DOHH2 (cell line): Measurements from ENCODE around the gene CEP131.

Experiments
- H3F3A ChIP-seq: fragments of 200-600 bp; sonication (generic), shearing (Covaris generic); 2 replicates; pipeline ENCODE4 v1.6.0; 2016; ENCODE audit warnings: antibody characterized with exemption, mild to moderate bottlenecking; ENCODE audit not compliant: control insufficient read depth, insufficient read depth
- H3K27ac ChIP-seq: fragments of 200-600 bp; sonication (generic); 2 replicates; pipeline ENCODE4 v1.5.1; 2014; ENCODE audit warnings: low read depth, mild to moderate bottlenecking, low read length, moderate library complexity
- H3K27me3 ChIP-seq: fragments of 200-600 bp; sonication (generic); 2 replicates; pipeline ENCODE4 v1.6.1; 2014; ENCODE audit warnings: mild to moderate bottlenecking, low read length, mixed read lengths; ENCODE audit not compliant: control insufficient read depth
- H3K36me3 ChIP-seq: fragments of 200-600 bp; sonication (generic); 2 replicates; pipeline ENCODE4 v1.6.1; 2014; ENCODE audit warnings: mild to moderate bottlenecking, low read length, moderate library complexity, mixed read lengths; ENCODE audit not compliant: control insufficient read depth
- H3K4me1 ChIP-seq: fragments of 200-600 bp; sonication (generic); 2 replicates; pipeline ENCODE4 v1.6.1; 2014; ENCODE audit warnings: mild to moderate bottlenecking, low read length, mixed read lengths; ENCODE audit not compliant: control insufficient read depth
- H3K4me2 ChIP-seq: fragments of 200-600 bp; sonication (generic); 2 replicates; pipeline ENCODE4 v1.6.0; 2014; ENCODE audit warnings: mild to moderate bottlenecking, low read length, moderate library complexity
- H3K4me3 ChIP-seq: fragments of 200-600 bp; sonication (generic); 2 replicates; pipeline ENCODE4 v1.5.1; 2014; ENCODE audit warnings: mild to moderate bottlenecking, low read length, mixed read lengths
- H3K79me2 ChIP-seq: fragments of 200-600 bp; sonication (generic); 2 replicates; pipeline ENCODE4 v1.6.1; 2014; ENCODE audit warnings: mild to moderate bottlenecking, low read length, mixed read lengths; ENCODE audit not compliant: control insufficient read depth
- H3K9me2 ChIP-seq: fragments of 200-600 bp; sonication (generic); replicated peaks from 2 replicates; pipeline ENCODE4 v1.6.1; 2014; ENCODE audit warnings: mild to moderate bottlenecking, low read length, mixed read lengths; ENCODE audit not compliant: control insufficient read depth
- H3K9me3 ChIP-seq: fragments of 200-600 bp; sonication (generic); 2 replicates; pipeline ENCODE4 v1.6.1; 2014; ENCODE audit warnings: antibody characterized with exemption, low read length, mixed read lengths; ENCODE audit not compliant: control insufficient read depth, insufficient read depth
- H4K20me1 ChIP-seq: fragments of 200-600 bp; sonication (generic); 2 replicates; pipeline ENCODE4 v1.6.0; 2014; ENCODE audit warnings: low read depth, mild to moderate bottlenecking, antibody characterized with exemption, low read length, moderate library complexity; ENCODE audit not compliant: control insufficient read depth, insufficient read depth
- CTCF ChIP-seq: fragments of 200-600 bp; sonication (generic); IDR thresholded peaks from one replicate; pipeline ENCODE4 v1.5.1; 2014; ENCODE audit warnings: antibody characterized with exemption, mild to moderate bottlenecking, low read depth, low read length; ENCODE audit not compliant: poor library complexity, severe bottlenecking
- EZH2phosphoT487 ChIP-seq: fragments of 200-600 bp; sonication (generic); IDR thresholded peaks from 2 replicates; pipeline ENCODE4 v1.6.1; 2017; ENCODE audit warnings: borderline replicate concordance, mild to moderate bottlenecking, antibody characterized with exemption, low read length, moderate library complexity, mixed read lengths

Gene CEP131

DNA sequence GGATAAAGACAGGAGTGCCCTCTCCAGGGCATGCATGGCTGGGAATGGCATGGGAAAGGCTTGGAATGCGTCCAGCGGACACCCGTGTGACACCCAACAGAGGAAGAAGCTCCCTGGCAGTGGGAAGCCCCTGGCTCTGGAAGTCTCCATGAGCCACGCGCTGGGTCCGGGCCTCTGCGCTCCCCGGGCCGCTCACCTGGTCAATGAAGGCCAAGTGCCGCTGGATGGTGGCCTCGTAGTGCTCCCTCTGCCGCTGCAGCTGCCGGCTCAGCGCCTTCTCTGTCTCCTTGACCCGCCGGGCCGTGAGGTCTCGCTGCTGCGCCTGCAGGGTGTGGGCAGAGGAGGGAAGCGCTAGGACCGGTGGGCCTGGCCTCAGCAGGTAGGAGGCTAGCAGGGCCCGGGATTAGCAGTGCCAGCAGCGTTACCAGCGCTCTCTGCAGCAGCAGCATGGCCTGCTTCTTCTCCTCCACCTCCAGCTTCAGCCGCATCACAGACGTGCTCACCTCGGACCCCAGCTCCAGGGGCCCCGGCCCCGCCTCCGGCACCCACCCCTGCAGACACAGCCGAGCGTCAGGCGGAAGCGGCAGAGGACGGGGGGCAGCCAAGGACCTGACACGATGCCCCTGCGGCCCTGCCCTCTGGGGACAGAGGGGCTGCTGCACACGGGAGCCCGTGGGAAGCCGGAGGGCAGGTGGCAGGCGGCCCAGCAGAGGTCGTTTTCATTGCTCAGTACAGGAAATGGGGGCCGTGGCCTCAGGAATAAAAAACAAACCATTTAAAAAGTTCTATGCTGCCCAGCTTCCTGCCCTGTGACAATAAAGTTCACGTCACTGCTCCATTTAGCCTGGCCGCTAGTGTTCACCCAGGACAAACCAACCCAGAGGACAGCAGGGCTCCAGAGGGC is 26.0 kb downstream of the CEP131 start:
- Histone ChIP-seq H3K9me3 (no peaks in the 10 kb centered on the region), H3K27ac (no peak overlapping the region), H3K9me2 (no peaks in the 10 kb centered on the region), H3K4me3 (no peak overlapping the region), H4K20me1 (no peaks in the 10 kb centered on the region), H3K4me1 (peaks cover 6% of the 10 kb centered on the region), H3K4me2 (no peak overlapping the region), H3F3A (no peaks in the 10 kb centered on the region), H3K79me2 (no peaks in the 10 kb centered on the region), H3K36me3 (no peaks in the 10 kb centered on the region), H3K27me3 (no peaks in the 10 kb centered on the region)
- TF ChIP-seq CTCF (no peak), EZH2phosphoT487 (no peak)

DNA sequence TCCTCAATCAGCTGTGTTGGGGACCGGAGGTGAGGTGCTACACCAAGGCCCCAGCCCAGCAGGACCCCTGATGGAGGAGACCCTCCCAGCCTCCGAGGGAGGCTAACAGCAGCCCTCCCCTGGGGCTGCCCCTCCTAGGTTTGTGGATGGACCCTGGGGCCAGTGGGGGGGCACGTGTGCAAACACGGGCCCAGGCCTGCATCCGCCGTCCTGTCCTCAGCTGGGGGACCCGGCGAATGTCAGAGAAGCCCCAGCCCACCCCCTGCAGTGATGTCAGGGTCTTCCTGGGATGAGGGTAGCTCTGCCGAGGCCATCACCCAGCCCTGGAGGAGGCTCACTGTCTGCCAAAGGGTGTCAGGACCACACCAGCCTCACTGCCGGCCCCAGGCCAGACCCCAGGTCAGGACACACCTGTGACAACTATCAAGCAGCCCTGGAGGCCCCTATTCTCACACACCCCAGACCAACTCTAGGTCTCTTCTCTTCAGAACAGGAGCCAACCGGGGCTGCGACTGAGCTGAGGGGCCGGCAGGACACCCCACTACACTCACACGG is 26.7 kb downstream of the CEP131 start:
- H3F3A ChIP-seq, result no peaks in the 10 kb centered on the region
- no peak overlapping the region for H3K4me2 ChIP-seq
- no peaks in the 10 kb centered on the region for H3K9me2 ChIP-seq
- TF ChIP-seq CTCF (no peak), EZH2phosphoT487 (no peak)
- peaks cover 1% of the 10 kb centered on the region for H3K4me1 ChIP-seq
- H3K4me3 ChIP-seq, result no peak overlapping the region
- H3K79me2 ChIP-seq, result no peaks in the 10 kb centered on the region
- H3K36me3 ChIP-seq, result no peaks in the 10 kb centered on the region
- H4K20me1 ChIP-seq, result no peaks in the 10 kb centered on the region
- no peak overlapping the region for H3K27ac ChIP-seq
- H3K9me3 ChIP-seq, result no peaks in the 10 kb centered on the region
- H3K27me3 ChIP-seq, result no peaks in the 10 kb centered on the region

- H4K20me1 ChIP-seq, result no peaks in the 10 kb centered on the region
- no peaks in the 10 kb centered on the region for H3K4me1 ChIP-seq
- no peak overlapping the region for H3K4me3 ChIP-seq
- H3K79me2 ChIP-seq, result no peaks in the 10 kb centered on the region
- no peaks in the 10 kb centered on the region for H3K9me3 ChIP-seq
- no peak overlapping the region for H3K4me2 ChIP-seq
- H3K27ac ChIP-seq, result no peak overlapping the region
- no peaks in the 10 kb centered on the region for H3K9me2 ChIP-seq
- TF ChIP-seq EZH2phosphoT487 (no peak), CTCF (no peak)
- H3F3A ChIP-seq, result no peaks in the 10 kb centered on the region
- H3K36me3 ChIP-seq, result no peaks in the 10 kb centered on the region
- H3K27me3 ChIP-seq, result no peaks in the 10 kb centered on the region
Measured at GRCh38 chr17:81194941-81195901, 27.5 kb downstream of the CEP131 start.
